Adipocyte (in vitro differentiated cells): ENCODE data around the gene TEX14.

Source experiments
- DNase-seq: peaks from one replicate; pipeline ENCODE4 v3.0.0-alpha.2; 2015; ENCODE audit warnings: low read depth
- H3K27me3 ChIP-seq: replicated peaks from 2 replicates; pipeline ENCODE4 v1.7.0; 2013; ENCODE audit warnings: mild to moderate bottlenecking, low read length, moderate library complexity; ENCODE audit not compliant: control insufficient read depth, insufficient read depth
- H3K36me3 ChIP-seq: 2 replicates; pipeline ENCODE4 v1.7.0; 2013; ENCODE audit warnings: low read length, mild to moderate bottlenecking, moderate library complexity; ENCODE audit not compliant: control insufficient read depth, insufficient read depth, severe bottlenecking
- H3K4me1 ChIP-seq: 2 replicates; pipeline ENCODE4 v1.7.0; 2013; ENCODE audit warnings: mild to moderate bottlenecking, low read length, moderate library complexity; ENCODE audit not compliant: control insufficient read depth, insufficient read depth
- H3K4me3 ChIP-seq: 2 replicates; pipeline ENCODE4 v1.7.0; 2013; ENCODE audit warnings: mild to moderate bottlenecking, low read length, moderate library complexity
- H3K9ac ChIP-seq: 2 replicates; pipeline ENCODE4 v1.7.0; 2013; ENCODE audit warnings: mild to moderate bottlenecking, low read length, moderate library complexity
- H3K9me3 ChIP-seq: 2 replicates; pipeline ENCODE4 v1.7.0; 2013; ENCODE audit warnings: mild to moderate bottlenecking, low read length, moderate library complexity; ENCODE audit not compliant: control insufficient read depth

Gene TEX14

DNA sequence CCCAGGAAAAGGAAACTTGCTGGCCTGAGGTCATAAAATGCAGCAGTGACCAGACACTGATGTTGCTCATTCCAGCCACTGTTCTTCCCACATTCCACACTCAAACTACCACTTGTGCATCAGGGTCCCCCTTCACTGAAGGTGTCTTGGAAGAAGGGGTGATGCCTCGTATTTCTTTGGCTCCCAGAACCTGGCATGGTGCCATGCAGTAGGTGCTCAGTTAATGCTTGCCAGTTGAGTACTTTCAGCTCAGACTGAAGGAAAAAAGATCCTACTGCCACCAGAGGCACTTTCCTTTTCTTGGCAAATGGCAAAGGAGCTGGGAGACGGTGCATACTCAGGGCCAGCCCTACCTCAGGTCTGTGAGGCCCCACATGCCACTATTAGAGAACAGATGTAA is 73.5 kb downstream of the TEX14 start:
- Histone ChIP-seq H3K36me3 (no peaks in the 10 kb centered on the region), H3K4me3 (no peak overlapping the region), H3K9me3 (no peaks in the 10 kb centered on the region), H3K9ac (no peak overlapping the region), H3K27me3 (peaks cover 30% of the 10 kb centered on the region), H3K4me1 (no peaks in the 10 kb centered on the region)
- DNase-seq, result no peak

DNA sequence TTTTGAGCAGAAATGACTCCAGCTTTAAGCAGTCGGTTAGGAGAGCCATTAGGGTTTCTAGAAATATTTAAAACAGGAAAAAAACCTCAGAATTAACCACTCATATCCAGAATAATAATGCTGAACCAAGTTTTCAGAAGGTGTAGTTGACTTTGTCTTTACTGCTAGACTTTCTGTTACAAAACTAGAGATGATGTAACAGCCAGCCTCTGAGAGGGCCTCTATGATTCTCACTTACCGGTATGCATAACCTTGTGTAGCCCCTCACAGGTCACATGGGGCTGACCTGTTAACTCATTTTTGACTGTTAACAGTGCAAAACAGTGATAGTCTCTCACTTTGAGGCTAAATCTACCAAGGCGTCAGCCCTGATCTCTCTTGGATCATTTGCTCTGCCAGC is 74.3 kb downstream of the TEX14 start:
- peaks cover 24% of the 10 kb centered on the region for H3K27me3 ChIP-seq
- no peak overlapping the region for H3K4me3 ChIP-seq
- no peak for DNase-seq
- H3K36me3 ChIP-seq, result no peaks in the 10 kb centered on the region
- H3K4me1 ChIP-seq, result no peaks in the 10 kb centered on the region
- no peak overlapping the region for H3K9ac ChIP-seq
- no peaks in the 10 kb centered on the region for H3K9me3 ChIP-seq

DNA sequence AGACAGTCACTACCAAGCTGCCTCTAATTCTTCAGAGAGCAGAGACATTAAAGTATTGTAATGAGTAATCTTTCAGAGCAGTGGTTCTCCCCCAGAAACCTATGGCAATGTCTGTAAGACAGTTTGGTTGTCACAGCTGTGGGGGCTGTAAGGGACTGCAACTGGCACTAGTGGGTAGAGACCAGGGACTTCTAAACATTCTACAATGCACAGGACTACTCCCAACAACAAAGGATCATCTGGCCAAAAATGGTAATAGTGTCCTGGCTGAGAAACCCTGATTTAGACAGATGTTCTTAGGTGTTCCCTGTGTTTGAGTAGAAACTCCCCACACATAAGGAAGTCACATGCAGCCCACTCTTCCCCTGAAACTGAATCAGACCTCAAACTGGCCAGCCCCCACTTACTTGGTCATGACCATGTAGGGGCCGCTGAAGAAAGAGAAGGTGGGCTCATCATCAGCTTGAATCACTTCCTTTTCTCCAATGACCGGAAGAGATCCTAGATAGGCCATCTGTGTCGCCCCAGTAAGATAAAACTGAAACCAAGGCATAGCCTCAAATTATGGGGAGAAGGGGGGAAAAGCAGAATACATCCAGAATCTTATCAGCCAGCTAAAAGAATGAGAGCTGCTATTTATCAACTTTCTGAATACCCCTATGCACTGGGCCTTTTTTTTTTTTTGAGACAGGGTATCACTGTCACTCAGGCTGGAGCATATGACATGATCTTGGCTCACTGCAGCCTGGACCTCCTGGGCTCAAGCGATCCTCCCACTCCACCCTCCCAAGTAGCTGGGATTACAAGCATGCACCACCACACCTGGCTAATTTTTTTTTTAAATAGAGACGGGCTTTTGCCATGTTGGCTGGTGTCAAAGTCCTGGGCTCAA is 75.8 kb downstream of the TEX14 start:
- no peak for DNase-seq
- H3K36me3 ChIP-seq, result no peaks in the 10 kb centered on the region
- H3K4me3 ChIP-seq, result no peak overlapping the region
- no peak overlapping the region for H3K9ac ChIP-seq
- H3K27me3 ChIP-seq, result peaks cover 14% of the 10 kb centered on the region
- H3K9me3 ChIP-seq, result no peaks in the 10 kb centered on the region
- no peaks in the 10 kb centered on the region for H3K4me1 ChIP-seq

DNA sequence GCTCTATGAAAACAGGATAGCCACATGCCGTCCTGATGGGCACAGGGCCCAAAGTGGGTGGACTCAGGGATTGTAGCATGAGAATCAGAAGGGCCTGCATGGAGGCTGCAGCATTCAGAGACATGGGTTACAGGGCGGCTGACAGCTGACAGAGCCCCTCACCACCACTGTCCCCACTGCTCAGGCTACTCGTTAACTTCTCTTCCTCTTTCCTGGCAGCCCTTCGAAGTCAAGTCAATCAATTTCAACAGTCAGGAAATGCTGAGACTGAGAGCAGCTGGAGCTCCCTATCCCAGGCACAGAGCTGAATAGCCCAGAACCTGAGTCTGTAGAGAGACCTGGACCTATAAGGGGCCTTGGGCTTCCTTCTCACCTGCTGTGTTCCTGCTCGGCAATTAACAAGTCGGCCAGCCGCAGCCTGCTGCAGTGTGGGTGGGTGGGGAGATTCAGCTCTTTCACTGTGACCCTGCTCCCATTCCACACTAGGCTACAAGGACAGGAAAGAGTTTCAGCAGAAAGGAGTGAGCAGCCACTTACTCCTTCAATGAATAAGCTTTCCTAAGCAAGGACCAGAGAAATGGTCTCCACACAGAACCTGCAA is 76.9 kb downstream of the TEX14 start:
- no peaks in the 10 kb centered on the region for H3K36me3 ChIP-seq
- H3K9ac ChIP-seq, result no peak overlapping the region
- DNase-seq, result no peak
- H3K4me1 ChIP-seq, result no peaks in the 10 kb centered on the region
- H3K9me3 ChIP-seq, result no peaks in the 10 kb centered on the region
- peaks cover 10% of the 10 kb centered on the region for H3K27me3 ChIP-seq
- H3K4me3 ChIP-seq, result no peak overlapping the region

DNA sequence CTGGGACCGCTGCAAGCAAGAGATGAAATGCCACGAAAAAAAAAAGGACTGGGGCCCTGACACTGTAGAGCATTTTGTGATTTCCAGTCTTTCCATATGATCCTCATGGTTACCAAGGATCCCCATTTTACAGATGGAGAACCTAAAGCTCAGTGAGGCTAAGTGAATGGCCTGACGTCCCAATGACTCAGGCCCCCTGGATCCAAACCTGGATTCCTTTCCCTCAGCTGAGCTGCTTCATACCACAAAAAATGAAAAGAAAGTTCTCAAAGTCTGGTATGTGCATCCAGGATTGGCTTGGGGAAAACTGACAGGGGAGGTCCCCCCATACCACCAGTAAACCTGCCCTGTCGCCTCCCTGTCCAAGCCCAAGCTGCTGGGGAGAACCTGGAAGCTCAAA is 80.5 kb downstream of the TEX14 start:
- no peak for DNase-seq
- H3K9ac ChIP-seq, result no peak overlapping the region

DNA sequence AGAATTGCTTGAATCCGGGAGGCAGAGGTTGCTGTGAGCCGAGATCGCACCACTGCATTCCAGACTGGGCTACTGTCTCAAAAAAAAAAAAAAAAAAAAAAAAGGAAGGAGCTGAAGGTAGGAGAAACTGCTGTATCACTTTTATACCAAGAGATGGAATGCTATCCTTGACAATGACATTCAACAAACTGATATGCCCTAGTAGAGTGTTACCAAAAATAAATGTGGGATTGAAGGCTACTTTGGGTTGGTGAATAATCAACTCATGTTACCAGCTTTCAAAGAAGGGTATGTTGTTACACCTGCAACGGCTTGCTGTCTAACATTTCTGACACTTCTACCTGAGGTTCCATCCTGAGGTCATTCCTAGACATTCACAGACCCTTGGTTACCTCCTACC is 84.9 kb downstream of the TEX14 start:
- Histone ChIP-seq H3K27me3 (peaks cover 10% of the 10 kb centered on the region), H3K9me3 (no peaks in the 10 kb centered on the region), H3K9ac (no peak overlapping the region), H3K36me3 (no peaks in the 10 kb centered on the region), H3K4me3 (no peak overlapping the region), H3K4me1 (no peaks in the 10 kb centered on the region)
- DNase-seq, result no peak

More for the DNA sequence above, 80.5 kb downstream of the TEX14 start:
- no peaks in the 10 kb centered on the region for H3K36me3 ChIP-seq
- H3K27me3 ChIP-seq, result peaks cover 6% of the 10 kb centered on the region
- no peaks in the 10 kb centered on the region for H3K9me3 ChIP-seq
- H3K4me3 ChIP-seq, result no peak overlapping the region
- H3K4me1 ChIP-seq, result no peaks in the 10 kb centered on the region

DNA sequence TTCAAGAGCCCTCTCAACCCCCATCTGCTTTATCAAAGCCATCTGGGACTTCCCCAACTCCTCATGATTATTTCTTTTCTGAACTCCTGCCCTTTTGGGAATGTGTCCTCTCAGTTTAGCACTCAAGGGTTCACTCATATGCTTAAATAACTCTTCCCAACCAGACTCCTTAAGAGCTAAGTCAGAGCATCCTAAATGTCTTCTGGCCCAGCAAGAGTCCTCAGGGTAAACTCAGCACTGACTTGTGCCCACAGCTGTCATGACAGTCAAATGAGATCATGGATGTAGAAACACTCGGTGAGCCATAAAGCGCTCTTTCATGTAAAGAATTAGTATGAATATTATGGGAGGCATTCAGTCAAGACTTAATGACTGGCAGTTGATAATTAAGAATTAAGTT is 85.9 kb downstream of the TEX14 start:
- Histone ChIP-seq H3K27me3 (peaks cover 10% of the 10 kb centered on the region), H3K9ac (no peak overlapping the region)
- no peak for DNase-seq

DNA sequence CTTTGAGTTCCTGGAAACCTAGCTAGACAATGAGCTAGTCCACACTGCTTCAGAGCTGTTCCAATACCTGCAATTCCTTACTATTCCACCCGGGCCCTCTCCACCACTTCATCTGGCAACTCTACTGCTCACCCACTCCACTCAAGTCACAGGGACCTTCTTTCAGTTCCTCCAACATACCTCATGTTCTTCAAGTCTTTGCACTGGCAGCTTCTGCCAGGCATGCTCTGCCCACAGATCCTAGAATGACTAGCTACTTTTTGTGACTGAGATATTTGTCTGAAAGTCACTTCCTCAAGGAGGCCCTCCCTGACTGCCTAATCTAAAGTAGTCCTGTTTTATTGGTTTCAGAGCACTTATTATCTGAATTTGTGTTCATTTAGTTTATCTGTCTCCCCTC is 86.4 kb downstream of the TEX14 start:
- no peaks in the 10 kb centered on the region for H3K9me3 ChIP-seq
- H3K9ac ChIP-seq, result no peak overlapping the region
- H3K4me3 ChIP-seq, result no peak overlapping the region
- no peaks in the 10 kb centered on the region for H3K4me1 ChIP-seq
- peaks cover 14% of the 10 kb centered on the region for H3K27me3 ChIP-seq
- no peak for DNase-seq
- no peaks in the 10 kb centered on the region for H3K36me3 ChIP-seq

More for the DNA sequence above, 85.9 kb downstream of the TEX14 start:
- Histone ChIP-seq H3K36me3 (no peaks in the 10 kb centered on the region), H3K4me1 (no peaks in the 10 kb centered on the region), H3K9me3 (no peaks in the 10 kb centered on the region), H3K4me3 (no peak overlapping the region)

DNA sequence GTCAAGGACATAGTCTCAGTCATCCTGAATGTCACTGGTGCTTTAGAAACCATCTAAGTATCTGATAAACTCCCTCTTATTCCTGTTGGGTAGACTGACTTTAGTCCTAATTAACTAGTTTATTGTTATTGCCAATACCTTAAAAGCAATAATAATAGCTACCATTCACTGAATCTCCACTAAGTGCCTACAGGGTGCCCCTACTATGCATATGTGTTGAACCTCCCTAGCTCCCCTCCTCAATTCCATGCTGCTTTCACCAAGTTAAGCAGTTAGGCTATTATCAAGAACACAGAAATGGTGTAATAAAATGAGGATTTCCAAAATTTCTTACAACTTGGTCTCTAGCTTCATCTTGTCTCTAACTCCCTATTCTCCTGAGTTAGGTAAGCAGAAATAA is 89.9 kb downstream of the TEX14 start:
- Histone ChIP-seq H3K27me3 (peaks cover 19% of the 10 kb centered on the region), H3K9me3 (no peaks in the 10 kb centered on the region), H3K4me3 (no peak overlapping the region), H3K36me3 (no peaks in the 10 kb centered on the region), H3K9ac (no peak overlapping the region), H3K4me1 (no peaks in the 10 kb centered on the region)
- DNase-seq, result no peak

DNA sequence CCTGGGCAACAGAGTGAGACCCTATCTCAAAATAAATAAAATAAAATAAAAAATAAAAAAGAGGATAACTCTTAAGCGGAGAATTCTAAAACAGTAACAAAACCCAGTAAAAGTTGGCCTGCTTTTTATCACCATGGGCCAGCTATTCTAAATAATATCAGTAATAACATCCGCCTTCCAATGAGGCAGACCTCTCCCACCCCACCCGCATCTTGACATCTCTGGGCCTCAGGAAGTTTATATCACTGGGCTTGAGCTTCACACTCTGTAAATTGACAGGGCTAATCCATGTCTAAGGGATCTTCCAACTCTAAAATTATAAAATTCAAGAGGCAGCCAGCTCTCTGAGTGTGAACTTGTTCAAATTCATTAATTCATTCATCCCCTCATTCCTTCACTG is 94.5 kb downstream of the TEX14 start:
- peaks cover 17% of the 10 kb centered on the region for H3K27me3 ChIP-seq
- H3K4me3 ChIP-seq, result no peak overlapping the region
- no peaks in the 10 kb centered on the region for H3K4me1 ChIP-seq
- no peaks in the 10 kb centered on the region for H3K36me3 ChIP-seq
- DNase-seq, result no peak
- H3K9me3 ChIP-seq, result no peaks in the 10 kb centered on the region
- H3K9ac ChIP-seq, result no peak overlapping the region

DNA sequence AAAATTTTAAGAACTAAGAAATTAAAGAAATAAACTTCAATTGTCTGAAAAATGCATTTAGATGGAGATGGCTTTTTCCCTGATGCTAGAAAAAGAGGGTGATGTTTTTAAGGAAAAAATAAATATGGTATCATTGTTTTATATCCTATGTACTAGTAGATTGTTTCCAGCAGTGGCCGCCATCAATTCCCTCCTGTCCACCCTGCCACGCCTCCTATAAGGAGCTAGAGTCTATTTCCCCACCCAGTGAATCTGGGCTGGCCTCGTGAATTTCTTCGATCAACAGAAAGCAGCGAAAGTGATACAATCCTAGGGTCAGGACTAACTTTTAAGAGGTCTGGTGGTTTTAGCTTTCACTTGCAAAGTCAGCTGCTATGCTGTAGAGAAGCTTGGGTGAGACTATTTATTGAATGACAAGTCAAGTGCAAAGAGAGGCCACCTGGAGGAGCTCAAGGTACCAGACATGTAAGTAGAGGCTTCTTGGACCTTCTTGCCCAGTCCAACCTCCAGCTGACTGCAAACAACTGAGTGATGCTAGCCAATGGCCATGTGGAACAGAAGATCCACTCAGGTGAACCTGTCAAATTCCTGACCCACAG is 96.6 kb downstream of the TEX14 start:
- no peak for DNase-seq
- H3K9me3 ChIP-seq, result no peaks in the 10 kb centered on the region

More for the DNA sequence above, 96.6 kb downstream of the TEX14 start:
- Histone ChIP-seq H3K36me3 (no peaks in the 10 kb centered on the region), H3K27me3 (peaks cover 9% of the 10 kb centered on the region), H3K4me3 (no peak overlapping the region), H3K9ac (no peak overlapping the region), H3K4me1 (no peaks in the 10 kb centered on the region)
